GM19324 (cell line): ENCODE measurements around the gene ZSCAN12.

Experiments
- ATAC-seq: cut with Tn5 transposase; IDR thresholded peaks from one replicate; pipeline ENCODE4 v1.9.1; 2021; ENCODE audit warnings: mild to moderate bottlenecking, moderate library complexity; ENCODE audit not compliant: unreplicated experiment, low FRiP score

Gene ZSCAN12

GRCh38 chr6:28355743-28356665, 43.5 kb downstream of the ZSCAN12 start:
- peak; percentile 55 for ATAC-seq

GRCh38 chr6:28354688-28355554, 44.6 kb downstream of the ZSCAN12 start:
- ATAC-seq = no peak

- no peak for ATAC-seq
Observed at GRCh38 chr6:28353981-28354676, 45.4 kb downstream of the ZSCAN12 start.

GRCh38 chr6:28353356-28353755, 46.2 kb downstream of the ZSCAN12 start:
- ATAC-seq = no peak

GRCh38 chr6:28351493-28351925, 48.0 kb downstream of the ZSCAN12 start:
- ATAC-seq = no peak

GRCh38 chr6:28351087-28351486, 48.5 kb downstream of the ZSCAN12 start:
- ATAC-seq = no peak

GRCh38 chr6:28349892-28350737, 49.4 kb downstream of the ZSCAN12 start, which contains the start of gene ZKSCAN3:
Gene ZKSCAN3, plus strand, starts transcription at chr6:28349947. Its CDS starts 9,640 bp downstream, at chr6:28359587.
- peak; percentile 95 for ATAC-seq

GRCh38 chr6:28349344-28349891, 50.1 kb downstream of the ZSCAN12 start:
- no peak for ATAC-seq

- no peak for ATAC-seq
Observed at GRCh38 chr6:28347119-28347518, 52.4 kb downstream of the ZSCAN12 start.

- no peak for ATAC-seq
Observed at GRCh38 chr6:28345201-28345600, 54.3 kb downstream of the ZSCAN12 start.

GRCh38 chr6:28343898-28344677, 55.5 kb downstream of the ZSCAN12 start:
- no peak for ATAC-seq

GRCh38 chr6:28340310-28341095, 59.0 kb downstream of the ZSCAN12 start:
- ATAC-seq = no peak

- no peak for ATAC-seq
Observed at GRCh38 chr6:28337121-28337520, 62.4 kb downstream of the ZSCAN12 start.

GRCh38 chr6:28336284-28337120, 63.0 kb downstream of the ZSCAN12 start:
- no peak for ATAC-seq

GRCh38 chr6:28335564-28336283, 63.8 kb downstream of the ZSCAN12 start, which contains the start of gene ZSCAN31:
Gene ZSCAN31, minus strand, starts transcription at chr6:28336148. Its CDS starts 6,465 bp downstream, at chr6:28329683.
- ATAC-seq = peak; percentile 91

- no peak for ATAC-seq
Observed at GRCh38 chr6:28335040-28335563, 64.4 kb downstream of the ZSCAN12 start.
